ENCODE data around the gene ING3. TPM values are rescaled to one million over a fixed set of nuclear protein-coding genes. Genes with fewer than 3 reads are reported as not detected.

Gene ING3
- 10 to 100 TPM in 3 of 4 donors, 1 to 10 TPM in 1; 1.5 to 23.6 (median 16.2) TPM for total RNA-seq

GRCh38 chr7:120950539-120951308, at the start of gene ING3:
TSS of gene ING3 (plus strand) at chr7:120950777. CDS start at chr7:120950897, 120 bp downstream.
- Histone ChIP-seq H3K4me1 (peaks cover 5 to 37% (median 9%) of the 10 kb centered on the region in 4 donors), H3K4me3 (peak within 1 kb of the TSS; percentile 57 to 63 (median 60)), H3K9me3 (no peaks in the 10 kb centered on the region), H3K27ac (peak within 1 kb of the TSS; percentile 92 to 95 (median 94)), H3K36me3 (peaks cover 0 to 27% (median 4%) of the 10 kb centered on the region in 4 donors), H3K27me3 (no peaks in the 10 kb centered on the region)
- WGBS, 2 donors (ENCODE audit: low coverage in 1 of 2): 0% methylated on average over 56 of the region's 71 CpGs; no CpG with 5 or more reads in 1 of the 2 donors
- intact Hi-C loops (cut with DNase I; ENCODE audit: low total_unique reads): loop anchor here (10.0 kb wide), 1 partner anchor 146 kb away; no protein-coding TSS in a partner anchor
- TF ChIP-seq EP300 (IDR thresholded peaks at IDR 0.05; ENCODE audit: low read depth): no peak
- peak; percentile 57 for TF ChIP-seq POLR2A (IDR thresholded peaks at IDR 0.05)
- TF ChIP-seq CTCF (IDR thresholded peaks at IDR 0.05): no peak
- TF ChIP-seq POLR2AphosphoS5 (IDR thresholded peaks at IDR 0.05): peak; percentile 57 to 81 (median 64)
- DNase-seq: peak; percentile 98
- in situ Hi-C loops (cut with MboI; ENCODE audit: low pct_ligation_motif_present in 1 of 4, low pct_unique_long_range_greater_than_20kb in 1 of 4, low sequenced_read_pairs in 3 of 4): no loop called here

DNA sequence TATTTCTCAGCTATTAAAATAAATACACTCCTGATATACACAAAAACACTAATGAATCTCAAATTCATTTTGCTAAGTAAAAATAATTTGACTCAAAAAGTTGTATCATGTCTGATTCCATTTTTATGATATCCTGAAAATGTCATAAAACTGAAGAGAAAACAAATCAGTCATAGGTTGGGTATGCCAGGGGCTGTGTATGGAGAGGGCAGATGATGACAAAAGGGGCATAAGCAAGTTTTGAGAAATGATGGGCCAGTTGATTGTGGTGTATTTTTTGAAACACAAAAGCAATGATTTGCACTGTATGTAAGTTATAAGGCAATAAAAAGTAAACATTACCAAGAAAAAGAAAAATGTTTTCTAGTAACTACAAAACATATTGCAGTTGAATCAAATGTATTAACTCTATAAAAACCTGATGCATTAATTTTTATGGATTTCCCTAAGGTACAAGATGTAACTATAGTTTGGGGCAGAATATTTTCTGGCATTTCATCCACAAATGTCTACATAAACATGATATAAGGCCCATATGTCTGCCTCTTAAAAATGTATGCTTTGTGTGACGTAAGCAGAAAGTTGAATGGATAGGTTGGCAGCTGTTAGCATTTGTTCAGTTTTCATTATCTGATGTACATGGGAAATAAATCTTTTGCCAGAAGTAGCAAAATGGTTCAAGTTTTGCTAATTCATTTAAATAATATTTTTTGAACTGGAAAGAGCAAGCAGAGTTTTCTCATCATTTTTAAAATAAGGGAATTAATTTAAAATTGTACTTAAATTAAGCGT, 35.1 kb upstream of the ING3 start:
- Histone ChIP-seq H3K36me3 (no peaks in the 10 kb centered on the region), H3K4me1 (no peaks in the 10 kb centered on the region), H3K27ac (no peak overlapping the region), H3K4me3 (no peak overlapping the region), H3K27me3 (no peaks in the 10 kb centered on the region), H3K9me3 (no peaks in the 10 kb centered on the region)
- TF ChIP-seq POLR2AphosphoS5 (IDR thresholded peaks at IDR 0.05): no peak
- TF ChIP-seq EP300 (IDR thresholded peaks at IDR 0.05; ENCODE audit: low read depth): no peak
- TF ChIP-seq CTCF (IDR thresholded peaks at IDR 0.05): no peak
- no peak for TF ChIP-seq POLR2A (IDR thresholded peaks at IDR 0.05)
- DNase-seq: no peak
- in situ Hi-C loops (cut with MboI; ENCODE audit: low pct_ligation_motif_present in 1 of 4, low pct_unique_long_range_greater_than_20kb in 1 of 4, low sequenced_read_pairs in 3 of 4): no loop called here
- intact Hi-C loops (cut with DNase I; ENCODE audit: low total_unique reads): no loop called here
- WGBS, 2 donors (ENCODE audit: low coverage in 1 of 2): 62 to 91% methylated on average over 2 of the region's 2 CpGs

DNA sequence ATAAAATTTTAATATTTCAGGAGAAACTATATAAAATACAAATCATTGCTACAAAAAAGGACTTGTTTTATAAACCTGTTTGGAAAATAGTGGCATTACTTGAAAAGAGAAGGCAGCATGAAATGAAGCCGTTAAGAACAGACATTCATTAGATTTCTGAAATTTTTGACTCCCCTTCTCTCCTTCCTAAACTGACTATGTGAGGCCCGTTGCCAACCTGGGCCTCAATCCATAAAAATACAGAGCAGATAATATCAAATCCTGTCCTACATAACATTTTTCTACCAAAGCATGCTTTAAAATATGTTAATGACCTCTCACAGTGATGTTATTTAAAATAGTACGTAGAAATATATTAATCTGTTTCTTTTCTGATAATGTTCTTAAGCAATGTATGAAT, 34.5 kb upstream of the ING3 start:
- in situ Hi-C loops (cut with MboI; ENCODE audit: low pct_ligation_motif_present in 1 of 4, low pct_unique_long_range_greater_than_20kb in 1 of 4, low sequenced_read_pairs in 3 of 4): no loop called here
- H3K27me3 ChIP-seq: no peaks in the 10 kb centered on the region

GRCh38 chr7:120916538-120916937, 34.0 kb upstream of the ING3 start:
- no peaks in the 10 kb centered on the region for H3K9me3 ChIP-seq
- H3K36me3 ChIP-seq: no peaks in the 10 kb centered on the region
- no peaks in the 10 kb centered on the region for H3K4me1 ChIP-seq
- H3K4me3 ChIP-seq: no peak overlapping the region
- 87 to 89% methylated on average over 1 of the region's 1 CpG for WGBS, 2 donors (ENCODE audit: low coverage in 1 of 2)
- no peak for DNase-seq
- in situ Hi-C loops (cut with MboI; ENCODE audit: low pct_ligation_motif_present in 1 of 4, low pct_unique_long_range_greater_than_20kb in 1 of 4, low sequenced_read_pairs in 3 of 4) (no loop called here), intact Hi-C loops (cut with DNase I; ENCODE audit: low total_unique reads) (no loop called here)
- no peak for TF ChIP-seq POLR2A (IDR thresholded peaks at IDR 0.05)
- TF ChIP-seq EP300 (IDR thresholded peaks at IDR 0.05; ENCODE audit: low read depth): no peak
- TF ChIP-seq POLR2AphosphoS5 (IDR thresholded peaks at IDR 0.05): no peak
- TF ChIP-seq CTCF (IDR thresholded peaks at IDR 0.05): no peak
- H3K27me3 ChIP-seq: no peaks in the 10 kb centered on the region
- no peak overlapping the region for H3K27ac ChIP-seq

More for the DNA sequence above, 34.5 kb upstream of the ING3 start:
- H3K36me3 ChIP-seq: no peaks in the 10 kb centered on the region
- no peak overlapping the region for H3K27ac ChIP-seq
- 49 to 61% methylated on average over 3 of the region's 3 CpGs for WGBS, 2 donors (ENCODE audit: low coverage in 1 of 2)
- H3K4me3 ChIP-seq: no peak overlapping the region
- intact Hi-C loops (cut with DNase I; ENCODE audit: low total_unique reads): no loop called here
- no peak for DNase-seq
- no peaks in the 10 kb centered on the region for H3K4me1 ChIP-seq
- no peaks in the 10 kb centered on the region for H3K9me3 ChIP-seq
- TF ChIP-seq POLR2AphosphoS5 (IDR thresholded peaks at IDR 0.05): no peak
